Embryonic facial prominence (tissue), 1 donor: ENCODE data around the gene IFNL3.
"Not testable (repeated sequence)": the region's sequence is repeated elsewhere in the genome, so short reads cannot be mapped to it uniquely, and the experiment has no call there.

Source experiments
- DNase-seq: peaks from one replicate; pipeline ENCODE4 v3.0.0-alpha.2; 2016; ENCODE audit errors: extremely low spot score

The IFNL3 gene

DNA sequence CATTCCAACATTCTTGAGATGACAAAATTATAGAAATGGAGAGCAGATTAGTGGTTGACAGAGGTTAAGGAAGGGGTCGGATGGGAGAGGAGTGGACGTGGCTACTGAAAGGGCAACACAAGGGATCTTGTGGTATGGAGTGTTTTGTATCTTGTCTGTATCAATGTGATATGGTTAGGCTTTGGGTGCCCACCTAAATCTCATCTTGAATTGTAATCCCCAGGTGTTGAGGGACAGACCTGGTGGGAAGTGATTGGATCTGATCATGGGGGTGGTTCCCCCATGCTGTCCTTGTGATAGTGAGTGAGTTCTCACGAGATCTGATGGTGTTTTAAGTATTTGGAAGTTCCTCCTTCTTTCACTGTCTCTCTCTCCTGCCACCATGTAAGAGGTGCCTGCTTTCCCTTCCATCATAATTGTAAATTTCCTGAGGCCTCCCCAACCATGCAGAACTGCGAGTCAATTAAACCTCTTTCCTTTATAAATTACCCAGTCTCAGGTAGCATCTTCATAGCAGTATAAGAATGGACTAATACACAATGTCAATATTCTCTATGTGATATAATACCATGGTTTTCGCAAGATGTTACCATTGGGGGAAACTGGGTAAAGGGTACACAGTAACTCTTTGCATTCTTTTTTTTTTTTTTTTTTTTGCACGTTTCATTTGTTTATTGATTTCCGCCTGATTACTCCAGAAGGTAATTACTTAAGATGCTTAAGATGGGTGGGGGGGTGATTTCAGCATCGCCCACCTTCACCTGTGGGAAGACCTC, 8.8 kb upstream of the IFNL3 start:
- DNase-seq, result no peak

DNA sequence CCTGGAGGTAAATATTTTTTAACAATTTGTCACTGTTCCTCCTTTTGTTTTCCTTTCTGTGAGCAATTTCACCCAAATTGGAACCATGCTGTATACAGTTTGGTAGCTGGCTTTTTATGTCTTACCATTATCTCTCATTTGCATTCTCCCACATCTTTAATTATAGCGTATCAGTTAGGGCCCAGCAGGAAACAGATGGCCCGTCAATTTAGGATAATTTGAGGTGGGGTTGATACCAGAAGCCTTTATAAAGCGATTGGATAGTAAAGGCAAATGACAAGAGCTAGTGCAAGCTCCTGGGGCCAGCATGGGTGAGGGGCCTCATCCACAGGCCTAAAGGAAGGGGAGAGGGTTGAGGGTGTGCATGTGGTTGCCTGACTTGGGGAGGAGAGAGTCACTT, 7.7 kb upstream of the IFNL3 start:
- no peak for DNase-seq

DNA sequence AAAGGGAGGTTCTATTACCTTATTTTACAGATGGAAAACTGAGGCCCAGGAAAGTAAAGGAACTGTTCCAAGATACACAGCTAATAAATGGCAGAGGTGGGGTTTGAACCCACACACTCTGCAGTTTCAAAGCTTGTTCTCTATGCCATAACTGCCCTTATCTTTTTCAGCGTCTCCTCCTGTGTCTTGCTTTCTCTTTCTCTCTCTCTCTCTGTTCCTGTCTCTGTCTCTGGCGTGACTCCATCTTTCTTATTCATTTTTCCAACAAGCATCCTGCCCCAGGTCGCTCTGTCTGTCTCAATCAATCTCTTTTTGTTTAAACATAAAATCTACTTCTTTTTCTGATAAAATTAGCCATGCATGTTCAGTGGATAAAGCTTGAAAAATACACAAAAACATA, 7.0 kb upstream of the IFNL3 start:
- DNase-seq, result no peak

DNA sequence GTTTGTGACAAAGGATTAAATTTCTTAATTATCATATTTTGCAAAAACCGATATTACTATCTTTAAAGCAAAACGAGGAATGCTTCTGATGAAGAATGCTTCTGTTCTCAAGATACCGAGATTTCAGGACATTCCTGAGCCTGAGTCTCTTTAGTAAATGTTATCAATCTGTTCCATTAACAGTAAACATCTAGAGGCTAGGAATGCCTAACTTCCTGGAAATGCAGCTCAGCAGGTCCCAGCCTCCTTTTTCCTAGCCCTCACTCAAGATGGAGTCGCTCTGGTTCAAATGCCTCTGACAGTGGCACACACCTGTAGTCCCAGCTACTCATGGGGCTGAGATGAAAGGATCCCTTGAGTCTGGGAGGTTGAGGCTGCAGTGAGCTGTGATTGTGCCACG, 6.3 kb upstream of the IFNL3 start:
- no peak for DNase-seq

DNA sequence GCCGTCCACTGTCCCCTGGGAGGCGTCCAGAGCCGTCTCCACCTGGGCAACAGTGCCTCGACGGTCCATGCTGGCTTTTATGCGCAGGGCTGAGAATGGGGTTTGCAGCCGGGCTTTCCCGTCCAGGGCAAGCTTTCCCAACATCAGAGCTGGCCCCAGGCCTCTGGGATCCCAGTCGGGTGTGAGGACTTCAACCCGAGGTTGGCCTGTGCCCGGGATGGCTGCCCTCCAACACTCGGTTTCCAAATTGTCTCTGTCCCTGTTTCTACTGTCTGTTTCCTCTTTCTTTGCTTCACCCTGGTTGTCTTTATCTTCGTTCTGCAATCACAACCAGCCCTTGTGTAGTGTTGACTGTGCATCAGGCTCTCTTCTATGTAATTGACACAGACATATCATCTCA, 4.0 kb upstream of the IFNL3 start, which contains the start of gene IFNL4:
TSS of gene IFNL4 (minus strand) at position 51 of the 400 bp plus-strand sequence.
- DNase-seq, result no peak

DNA sequence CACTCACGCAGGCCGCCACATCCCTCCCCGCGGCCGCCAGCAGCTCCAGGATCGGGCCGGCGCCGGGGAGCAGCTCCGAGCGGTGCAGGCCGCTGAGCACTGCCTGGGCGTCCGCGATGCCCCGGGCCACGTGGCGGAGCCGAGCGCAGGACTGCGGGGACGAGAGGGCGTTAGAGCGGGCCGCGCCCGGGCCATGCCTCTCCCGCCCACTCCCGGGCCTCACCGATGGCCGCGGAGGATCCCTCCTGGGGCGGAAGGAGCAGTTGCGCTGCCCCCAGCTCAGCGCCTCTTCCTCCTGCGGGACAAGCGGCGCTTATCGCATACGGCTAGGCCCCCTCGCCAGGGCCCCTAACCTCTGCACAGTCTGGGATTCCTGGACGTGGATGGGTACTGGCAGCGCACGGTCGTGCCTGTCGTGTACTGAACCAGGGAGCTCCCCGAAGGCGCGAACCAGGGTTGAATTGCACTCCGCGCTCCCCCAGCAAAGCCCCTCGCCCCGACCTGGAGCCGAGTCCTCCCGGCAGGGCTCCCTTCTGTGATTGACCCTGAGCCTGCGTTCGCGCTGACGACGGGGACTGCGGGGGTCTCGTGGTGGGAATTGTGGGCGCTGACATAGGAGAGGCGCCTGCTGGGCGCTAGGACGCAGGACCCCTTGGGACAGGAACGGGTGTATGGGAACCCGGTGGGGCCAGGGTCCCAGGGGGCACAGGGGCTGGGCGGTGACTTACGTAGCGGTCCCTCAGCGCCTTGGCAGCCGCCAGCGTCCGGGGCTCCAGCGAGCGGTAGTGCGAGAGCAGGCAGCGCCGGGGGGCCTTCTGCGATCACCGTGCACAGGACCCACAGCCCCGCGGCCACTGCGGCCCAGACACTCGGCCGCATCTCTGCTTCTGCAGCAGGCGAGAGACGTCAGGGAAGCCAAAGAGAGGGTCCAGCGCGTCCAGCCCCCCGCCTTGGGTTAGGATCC, 3.2 kb upstream of the IFNL3 start:
- no peak for DNase-seq

DNA sequence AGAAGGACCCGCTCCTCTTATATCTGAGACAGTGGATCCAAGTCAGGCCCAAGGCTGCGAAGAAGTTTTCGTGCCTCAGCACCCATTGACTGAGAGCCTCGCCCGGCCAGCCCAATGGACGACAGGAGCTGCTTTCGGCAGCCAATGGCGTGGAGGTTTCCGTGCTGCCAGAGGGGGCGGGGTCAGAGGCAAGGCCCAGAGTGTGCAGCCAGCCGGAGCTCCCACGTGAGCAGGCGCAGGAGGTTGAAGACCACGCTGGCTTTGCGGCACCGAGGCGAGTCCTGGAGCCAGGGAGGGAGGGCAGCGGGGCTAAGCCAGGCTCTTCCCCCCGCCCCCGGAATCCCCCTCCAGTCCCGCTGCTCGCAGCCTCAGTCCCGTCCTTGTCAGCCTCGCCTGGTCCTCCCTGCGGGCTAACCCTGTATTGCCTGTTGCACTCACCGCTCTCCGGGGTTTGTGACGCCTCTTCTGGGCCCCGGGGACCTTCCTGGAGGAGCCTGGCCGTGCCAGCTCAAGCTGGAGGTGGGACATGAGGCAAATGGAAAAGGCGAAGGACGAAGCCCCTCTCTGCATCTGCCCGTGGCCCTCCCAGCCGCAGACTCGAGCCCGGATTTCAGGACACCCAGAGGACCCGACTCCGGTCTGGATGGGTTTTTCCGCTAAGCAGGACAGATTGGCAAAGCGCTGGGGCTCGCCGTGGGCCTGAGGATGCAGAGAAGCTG, 2.3 kb upstream of the IFNL3 start:
- no peak for DNase-seq

DNA sequence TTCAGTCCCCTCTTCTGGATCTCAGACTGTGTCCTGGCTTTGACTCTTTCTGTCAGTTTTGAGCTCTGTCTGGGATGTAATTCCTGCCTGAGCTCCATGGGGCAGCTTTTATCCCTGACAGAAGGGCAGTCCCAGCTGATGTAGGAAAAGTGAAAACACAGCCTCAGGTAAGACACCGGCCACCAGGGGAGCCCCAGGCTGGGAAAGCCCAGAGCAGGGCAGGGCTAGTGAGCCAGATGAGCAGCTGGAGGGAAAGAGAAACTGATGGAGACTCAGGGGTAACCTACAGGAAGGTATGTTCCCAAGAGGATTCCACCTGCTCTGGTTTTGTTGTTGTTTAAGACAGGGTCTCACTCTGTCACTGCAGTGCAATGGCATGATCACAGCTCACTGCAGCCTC, 360 bp upstream of the IFNL3 start:
- not testable (repeated sequence) for DNase-seq

DNA sequence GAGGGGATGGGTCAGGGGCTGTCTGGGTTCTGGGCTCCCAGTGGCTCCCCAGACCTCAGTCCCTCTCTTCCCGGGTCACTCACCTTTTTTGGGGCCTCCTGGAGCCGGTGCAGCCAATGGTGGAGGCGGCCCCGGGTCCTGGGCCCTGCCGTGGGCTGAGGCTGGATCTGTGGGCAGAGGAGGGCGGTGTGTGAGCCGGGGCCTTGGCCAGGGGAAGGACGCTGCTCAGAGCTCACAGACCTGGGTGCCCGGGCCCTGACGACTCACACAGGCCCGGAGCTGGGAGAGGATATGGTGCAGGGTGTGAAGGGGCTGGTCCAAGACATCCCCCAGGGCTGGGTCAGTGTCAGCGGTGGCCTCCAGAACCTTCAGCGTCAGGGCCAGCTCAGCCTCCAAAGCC, 1.1 kb downstream of the IFNL3 start:
- not testable (repeated sequence) for DNase-seq

DNA sequence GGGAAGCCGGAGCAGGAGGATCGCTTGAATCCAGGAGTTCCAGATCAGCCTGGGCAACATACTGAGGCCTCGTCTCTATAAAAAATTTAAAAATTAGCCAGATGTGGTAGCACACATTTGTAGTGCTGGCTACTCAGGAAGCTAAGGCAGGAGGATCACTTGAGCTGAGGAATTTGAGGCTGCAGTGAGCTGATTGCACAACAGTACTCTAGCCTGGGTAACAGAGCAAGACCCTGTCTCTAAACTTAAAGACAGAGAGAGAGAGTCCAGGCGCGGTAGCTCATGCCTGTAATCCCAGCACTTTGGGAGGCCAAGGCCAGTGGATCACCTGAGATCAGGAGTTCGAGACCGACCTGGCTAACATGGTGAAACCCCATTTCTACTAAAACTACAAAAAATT, 4.4 kb downstream of the IFNL3 start:
- DNase-seq, result no peak

DNA sequence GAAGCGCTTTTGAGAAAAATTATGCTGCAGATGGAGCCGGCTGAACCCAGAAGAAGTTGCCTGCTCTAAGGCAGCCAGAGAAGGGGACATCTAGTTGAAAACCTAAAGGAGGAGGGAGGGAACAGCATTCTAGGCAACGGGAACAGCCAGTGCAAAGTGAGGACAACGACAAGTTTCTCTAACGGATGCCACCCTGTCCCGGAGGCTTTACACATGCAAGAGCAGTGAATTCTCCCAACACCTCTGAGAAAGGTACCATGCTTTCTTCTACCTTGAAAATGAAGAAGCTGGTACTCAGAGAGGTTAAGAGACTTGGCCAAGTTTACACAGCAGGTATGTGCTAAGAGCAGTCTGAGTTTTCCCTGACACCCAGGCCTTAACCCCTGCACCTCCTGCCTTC, 5.9 kb downstream of the IFNL3 start:
- DNase-seq, result no peak

DNA sequence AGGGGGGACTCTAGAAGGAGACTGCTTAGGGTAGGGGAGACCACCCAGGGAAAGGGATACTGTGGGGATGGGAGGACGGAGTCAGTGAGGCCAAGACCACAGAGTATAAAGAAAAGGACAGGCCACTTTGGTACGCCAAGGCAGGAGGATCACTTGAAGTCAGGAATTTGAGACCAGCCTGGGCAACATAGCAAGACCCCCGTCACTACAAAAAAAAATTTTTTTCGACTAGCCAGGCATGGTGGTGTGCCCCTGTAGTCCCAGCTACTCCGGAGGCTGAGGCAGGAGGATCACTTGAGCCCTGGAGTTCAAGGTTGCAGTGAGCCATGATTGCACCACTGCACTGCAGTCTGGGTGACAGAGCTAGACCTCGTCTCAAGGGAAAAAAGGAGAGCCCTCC, 6.6 kb downstream of the IFNL3 start:
- DNase-seq, result no peak

DNA sequence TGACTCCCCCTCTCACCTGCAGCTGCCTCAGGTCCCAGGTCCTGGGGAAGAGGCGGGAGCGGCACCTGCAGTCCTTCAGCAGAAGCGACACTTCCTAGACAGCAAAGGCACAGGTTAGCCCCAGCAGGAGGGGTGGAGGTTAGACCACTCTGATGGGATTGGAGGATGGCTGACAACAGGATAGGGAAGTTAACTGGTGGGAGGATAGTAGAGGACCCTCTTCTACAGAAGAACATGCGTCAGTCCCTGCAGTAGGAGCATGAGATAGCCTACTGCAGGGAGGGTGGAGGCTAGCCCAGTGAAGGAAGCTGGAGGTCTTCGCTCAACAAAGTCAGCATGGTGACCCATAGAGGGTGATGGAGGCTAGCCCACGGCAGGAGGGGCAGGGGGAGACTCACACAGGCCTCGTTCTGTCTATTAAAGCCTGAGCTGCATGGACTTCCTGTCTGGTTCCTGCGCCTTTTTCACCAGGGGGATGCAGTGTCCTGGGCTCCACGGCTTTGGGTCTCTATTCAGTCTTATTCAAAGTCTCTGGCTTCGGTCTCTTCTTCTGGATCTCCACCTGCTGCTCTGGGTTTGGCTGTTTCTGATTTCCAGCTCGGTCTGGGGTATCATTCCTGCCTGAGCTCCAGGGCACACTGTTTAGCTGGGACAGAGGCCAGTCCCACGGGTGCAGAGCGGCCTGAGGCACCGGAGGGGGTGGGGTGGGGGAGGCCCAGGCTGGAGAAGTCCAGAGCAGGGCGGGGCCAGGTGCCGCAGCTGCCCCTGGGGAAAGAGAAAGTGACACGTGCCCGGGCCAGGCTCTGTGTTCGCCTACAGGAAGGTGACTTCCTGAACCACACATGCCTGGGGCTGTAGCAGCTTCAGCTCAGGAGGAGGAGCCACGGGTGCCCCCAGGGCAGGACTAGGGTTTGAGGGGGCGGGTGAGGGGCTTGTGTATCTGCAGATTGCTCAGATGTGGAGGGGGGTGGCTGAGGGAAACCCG, 7.3 kb downstream of the IFNL3 start:
- no peak for DNase-seq

DNA sequence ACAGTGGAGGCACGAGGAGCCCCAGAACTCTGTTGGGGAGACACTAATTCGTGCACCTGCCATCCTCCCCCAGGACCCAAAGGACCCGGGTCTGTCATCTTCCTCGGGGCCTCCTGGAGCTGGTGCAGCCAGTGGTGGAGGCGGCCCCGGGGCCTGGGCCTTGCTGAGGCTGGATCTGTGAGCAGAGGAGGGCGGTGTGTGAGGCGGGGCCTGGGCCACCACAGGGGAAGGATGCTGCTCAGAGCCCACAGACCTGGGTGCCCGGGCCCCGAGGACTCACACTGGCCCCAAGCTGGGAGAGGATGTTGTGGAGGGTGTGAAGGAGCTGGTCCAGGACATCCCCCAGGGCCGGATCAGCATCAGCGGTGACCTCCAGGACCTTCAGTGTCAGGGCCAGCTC, 8.3 kb downstream of the IFNL3 start:
- DNase-seq, result no peak

DNA sequence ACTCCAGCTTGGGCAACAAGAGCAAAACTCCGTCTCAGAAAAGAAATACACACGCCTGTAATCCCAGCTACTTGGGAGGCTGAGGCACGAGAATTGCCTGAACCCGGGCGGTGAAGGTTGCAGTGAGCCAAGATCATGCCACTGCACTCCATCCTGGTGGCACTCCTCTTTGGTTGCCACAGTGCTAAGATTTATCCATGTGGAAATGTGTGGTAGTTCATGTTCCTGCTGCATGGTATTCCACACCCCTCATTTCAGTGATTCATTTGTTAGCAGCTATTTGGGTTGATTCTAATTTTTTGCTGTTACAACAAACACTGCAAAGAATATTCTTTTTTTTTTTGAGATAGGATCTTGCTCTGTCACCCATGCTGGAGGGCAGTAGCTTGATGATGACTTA, 12.1 kb downstream of the IFNL3 start:
- no peak for DNase-seq

DNA sequence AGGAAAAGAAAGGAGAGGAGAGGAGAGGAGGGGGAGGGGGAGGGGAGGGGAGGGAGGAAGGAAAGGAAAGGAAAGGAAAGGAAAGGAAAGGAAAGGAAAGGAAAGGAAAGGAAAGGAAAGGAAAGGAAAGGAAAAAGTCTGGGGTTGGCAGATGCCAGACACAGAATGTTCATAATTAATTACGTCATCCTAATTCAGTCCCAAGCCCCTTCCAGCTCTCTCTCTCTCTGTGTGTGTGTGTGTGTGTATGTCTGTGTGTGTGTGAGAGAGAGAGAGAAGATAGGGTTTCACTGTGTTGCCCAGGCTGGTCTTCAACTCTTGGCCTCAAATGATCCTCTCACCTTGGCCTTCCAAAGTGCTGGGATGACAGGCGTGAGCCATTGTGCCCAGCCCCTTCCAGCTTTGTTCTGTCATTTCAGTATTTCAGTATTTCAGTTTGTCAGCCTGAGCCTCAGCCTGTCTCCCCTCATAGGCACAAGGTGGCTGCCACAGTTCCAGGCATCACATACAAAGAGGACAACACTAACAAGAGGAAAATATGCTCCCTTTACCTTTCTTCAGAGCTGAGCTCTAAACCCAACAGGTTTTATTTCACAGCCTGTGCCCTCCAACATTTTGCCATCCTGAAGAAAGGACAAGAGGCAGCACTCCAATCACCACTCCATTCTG, 14.6 kb downstream of the IFNL3 start:
- no peak for DNase-seq

DNA sequence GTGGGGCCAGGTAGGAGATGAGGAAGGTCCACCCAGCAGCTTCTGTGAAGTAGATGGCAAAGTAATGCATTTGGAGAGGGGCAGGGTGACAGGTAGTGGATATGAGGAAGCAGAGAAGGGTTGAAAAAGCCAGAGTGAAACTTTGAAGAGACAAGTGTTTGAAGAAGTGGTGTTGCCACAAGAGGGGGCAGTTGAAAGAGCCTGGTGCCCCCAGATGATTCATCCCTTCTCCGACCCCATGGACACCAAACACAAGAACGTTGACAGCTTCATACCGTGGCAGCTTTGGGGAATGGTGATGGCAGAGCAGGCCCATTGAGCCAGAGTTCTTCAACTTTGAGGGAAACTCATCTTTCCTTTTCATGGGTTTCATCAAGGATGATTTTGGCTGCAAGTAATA, 19.9 kb downstream of the IFNL3 start:
- DNase-seq, result no peak

DNA sequence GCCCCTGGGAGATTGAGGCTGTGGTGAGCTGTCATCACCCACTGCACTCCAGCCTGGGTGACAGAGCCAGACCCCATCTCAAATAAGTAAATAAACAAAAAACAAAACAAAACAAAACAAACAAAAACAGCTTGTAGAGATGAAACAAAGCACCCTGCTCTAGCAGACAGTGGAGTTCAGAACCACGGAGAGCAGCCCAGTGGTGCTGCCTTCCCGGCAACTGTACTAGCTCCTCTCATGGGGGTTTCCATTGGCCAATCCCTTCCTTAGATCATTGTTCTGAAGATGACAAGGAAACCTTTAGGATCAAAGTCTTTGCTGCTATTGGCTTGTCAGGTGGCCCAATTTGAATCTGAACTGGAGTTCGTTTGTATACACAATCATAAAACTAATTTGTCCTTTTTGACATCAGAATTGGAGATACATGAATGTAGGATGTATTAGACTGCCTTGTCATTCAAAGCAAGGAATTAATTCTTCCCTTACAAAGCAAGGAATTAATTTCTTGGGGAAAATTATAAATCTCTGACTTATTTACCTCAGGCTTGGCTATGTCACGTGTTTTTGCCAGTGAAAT, 21.0 kb downstream of the IFNL3 start:
- DNase-seq, result no peak

DNA sequence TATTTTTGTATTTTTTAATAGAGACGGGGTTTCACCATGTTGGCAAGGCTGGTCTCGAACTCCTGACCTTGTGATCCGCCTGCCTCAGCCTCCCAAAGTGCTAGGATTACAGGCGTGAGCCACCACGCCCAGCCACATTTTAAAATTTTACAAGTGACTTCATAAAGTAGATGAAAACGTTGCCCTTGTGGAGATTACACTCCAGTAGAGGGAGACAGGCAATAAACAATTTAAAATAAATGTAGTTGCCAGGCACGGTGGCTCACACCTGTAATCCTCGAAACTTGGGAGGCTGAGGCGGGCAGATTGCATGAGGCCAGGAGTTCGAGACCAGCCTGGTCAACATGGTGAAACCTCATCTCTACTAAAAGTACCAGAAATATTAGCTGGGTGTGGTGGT, 25.7 kb downstream of the IFNL3 start:
- DNase-seq, result not testable (repeated sequence)
